ENCODE results near the gene C16orf90.
A peak's percentile ranks its signal among the peaks of the same experiment; 100 is the strongest.

Gene C16orf90

GRCh38 chr16:3460585-3460984, 34.7 kb downstream of the C16orf90 start:
- DNase-seq = no peak

DNA sequence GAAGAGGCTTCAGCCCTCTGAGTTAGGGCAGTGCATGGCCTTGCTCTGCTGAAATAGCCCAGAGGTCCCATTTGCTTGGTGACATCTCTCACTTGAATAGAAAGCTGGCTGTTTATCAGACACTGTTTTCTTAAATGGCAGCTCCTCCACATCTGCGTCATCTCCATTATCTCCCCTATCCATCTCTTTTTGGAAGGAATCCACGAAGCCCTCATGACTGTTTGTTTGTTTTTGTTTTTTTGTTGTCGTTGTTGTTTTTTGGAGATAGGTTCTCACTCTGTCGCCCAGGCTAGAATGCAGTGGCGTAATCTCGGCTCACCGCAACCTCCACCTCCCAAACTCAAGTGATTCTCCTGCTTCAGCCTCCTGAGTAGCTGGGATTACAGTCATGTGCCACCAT, 35.2 kb downstream of the C16orf90 start:
- DNase-seq = no peak

DNA sequence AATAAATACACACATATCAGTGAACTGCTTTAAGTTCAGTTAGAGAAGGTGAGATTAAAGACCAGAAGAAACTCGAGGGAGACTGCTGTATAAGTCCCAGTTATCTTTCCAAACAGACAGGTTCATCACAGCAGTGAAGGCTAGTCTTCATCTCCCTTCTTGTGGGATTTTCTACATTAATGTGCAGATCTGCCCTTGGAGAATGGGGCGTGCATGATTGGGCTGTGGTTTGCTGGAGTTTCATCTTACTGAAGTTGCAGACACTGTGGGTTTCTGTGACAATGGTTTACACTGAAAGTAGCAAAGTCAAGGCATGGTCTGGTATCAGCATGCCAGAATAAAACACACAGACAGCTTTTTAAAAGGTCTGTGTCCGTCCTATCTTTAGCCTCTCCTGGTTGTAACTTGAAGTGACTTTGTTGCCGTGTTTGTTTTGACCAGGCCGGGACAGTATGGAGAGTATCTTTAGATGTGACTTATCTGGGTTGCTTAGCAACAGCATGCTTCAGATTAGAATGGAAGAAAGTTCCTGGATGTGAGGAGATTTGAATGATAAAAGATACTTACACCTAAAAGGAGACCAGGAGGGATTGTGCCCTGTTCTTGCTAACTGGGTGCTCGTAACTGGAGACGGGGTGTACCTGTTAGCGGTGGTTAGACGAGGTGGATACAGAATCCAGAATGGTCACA, 35.7 kb downstream of the C16orf90 start:
- no peak for DNase-seq

DNA sequence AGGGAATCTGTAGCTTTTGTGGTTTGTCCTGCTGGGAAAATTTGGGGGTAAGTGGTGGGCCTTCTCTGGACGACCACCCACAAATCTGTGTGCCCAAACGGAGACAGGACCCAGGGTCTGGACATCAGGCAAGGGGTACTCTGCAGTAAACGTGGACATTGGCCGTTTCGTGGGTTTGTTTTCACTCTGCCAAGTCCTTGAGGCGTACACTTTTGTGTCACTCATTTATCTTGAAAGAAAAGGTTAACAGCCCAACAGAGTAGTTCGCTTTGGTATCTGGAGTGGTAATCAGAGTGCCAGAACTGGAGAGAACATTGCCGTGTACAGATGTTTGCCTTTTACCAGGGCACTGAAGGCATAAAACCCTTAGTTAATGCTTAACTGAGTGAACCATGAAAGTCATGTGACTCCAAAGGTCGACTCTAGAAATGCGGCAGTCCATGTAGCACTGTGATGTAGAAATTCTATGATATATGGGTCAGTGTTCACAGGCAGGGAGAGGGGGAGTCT, 36.4 kb downstream of the C16orf90 start:
- DNase-seq = no peak

DNA sequence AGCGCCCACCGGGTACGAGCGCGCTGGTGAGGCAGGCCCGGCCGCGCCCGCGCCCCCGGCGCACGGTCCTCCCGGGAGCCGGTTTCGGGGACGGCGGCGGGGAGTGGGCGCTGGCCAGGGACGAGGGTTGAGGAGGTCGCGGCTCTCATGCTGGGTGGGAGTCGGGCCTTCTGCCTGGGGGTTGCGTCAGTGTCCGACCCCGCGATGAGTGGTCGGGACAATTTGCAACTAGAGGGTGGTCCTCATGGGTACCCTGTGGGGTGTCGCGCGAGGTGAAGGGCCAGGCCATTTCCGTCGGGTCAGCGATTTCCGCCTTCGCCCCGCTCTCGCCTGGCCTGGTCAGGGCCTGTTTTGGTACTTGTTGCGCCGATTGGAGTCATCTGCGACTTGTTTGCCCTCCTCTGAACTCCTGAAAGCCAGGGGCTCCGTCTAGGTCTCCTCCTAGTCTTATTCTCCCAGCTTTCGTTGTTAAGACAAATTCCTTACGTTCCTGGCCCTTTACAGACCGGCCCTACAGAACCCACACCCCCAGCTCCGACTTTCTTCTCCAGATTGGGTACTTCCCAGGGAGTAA, 36.9 kb downstream of the C16orf90 start:
- DNase-seq = no peak

DNA sequence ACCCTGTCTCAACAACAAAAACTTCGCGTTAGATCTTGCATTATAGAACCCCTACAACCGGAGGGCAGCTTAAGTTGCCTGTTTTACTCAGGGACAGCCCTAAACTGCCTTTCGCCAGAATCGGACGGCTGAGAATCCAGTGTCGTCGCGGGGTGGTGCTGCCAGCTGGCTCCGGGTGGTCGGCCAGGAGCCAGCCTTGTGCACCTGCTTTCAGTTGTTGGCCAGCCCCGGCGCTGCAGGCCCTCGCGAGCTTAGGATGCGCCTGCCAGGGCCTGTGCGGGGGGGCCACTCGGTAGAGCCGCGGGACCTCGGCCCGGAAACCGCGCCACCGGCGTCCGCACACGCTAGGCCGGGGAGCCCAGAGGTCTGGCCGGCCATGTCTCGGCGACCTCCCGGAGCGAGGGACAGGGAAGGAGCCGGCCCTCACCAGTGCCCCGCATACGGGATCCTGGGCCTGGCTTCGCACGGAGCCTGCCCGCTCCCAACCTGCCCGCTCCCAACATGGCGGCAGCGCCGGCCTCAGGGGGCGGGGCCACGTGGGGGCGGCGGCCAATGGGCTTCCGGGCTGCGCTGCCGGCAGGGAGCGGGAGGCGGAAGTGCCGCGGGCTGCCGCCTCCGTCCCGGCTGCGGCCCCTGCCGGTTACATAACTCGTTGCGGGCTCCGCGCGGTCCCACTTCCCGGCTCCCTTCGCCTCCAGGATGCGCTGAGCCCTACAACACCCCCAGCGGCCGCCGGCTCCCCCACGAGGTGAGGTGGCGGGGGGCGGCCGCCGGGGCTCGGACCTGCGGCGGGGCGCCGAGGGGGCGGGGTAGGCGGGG, 37.6 kb downstream of the C16orf90 start:
- DNase-seq = peak; percentile 83 to 87

GRCh38 chr16:3454631-3455147, 40.6 kb downstream of the C16orf90 start:
- DNase-seq = no peak

- no peak for DNase-seq
These were observed 41.2 kb downstream of the C16orf90 start for GRCh38 chr16:3454093-3454492.

DNA sequence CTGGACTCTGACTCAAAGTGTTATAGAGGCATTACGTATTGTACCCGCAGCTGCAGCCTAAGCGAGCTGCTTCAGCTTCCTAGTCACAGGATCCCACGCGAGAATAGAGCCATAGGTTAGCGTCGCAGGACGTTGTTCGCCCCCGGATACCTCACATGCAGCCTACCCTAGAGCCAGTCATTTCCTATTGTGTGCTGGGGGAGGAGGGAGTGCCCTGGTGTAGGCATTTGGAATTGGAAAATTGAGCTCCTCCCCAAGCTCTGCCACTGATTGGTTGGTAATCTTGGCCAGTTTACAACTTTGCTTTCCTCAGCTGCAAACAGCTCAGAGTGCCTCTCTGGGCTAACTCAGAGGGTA, 51.3 kb downstream of the C16orf90 start:
- peak; percentile 31 to 34 for DNase-seq
